SK-N-MC (cell line): ENCODE measurements around the gene CDK16.

Experiments
- EZH2 ChIP-seq: fragments of 200-600 bp; sonication (generic); IDR thresholded peaks from one replicate; pipeline ENCODE4 v1.6.1; 2017; ENCODE audit warnings: antibody characterized with exemption
- FOXP2 ChIP-seq: optimal IDR thresholded peaks from 2 replicates; pipeline ENCODE3; 2011; ENCODE audit warnings: mild to moderate bottlenecking, moderate library complexity; ENCODE audit not compliant: insufficient read depth; ENCODE audit errors: extremely low read length, control extremely low read depth
- POLR2AphosphoS5 ChIP-seq: IDR thresholded peaks from 2 replicates; pipeline ENCODE4 v1.6.1; 2012; ENCODE audit warnings: mild to moderate bottlenecking, low read depth, low read length, borderline replicate concordance

DNA sequence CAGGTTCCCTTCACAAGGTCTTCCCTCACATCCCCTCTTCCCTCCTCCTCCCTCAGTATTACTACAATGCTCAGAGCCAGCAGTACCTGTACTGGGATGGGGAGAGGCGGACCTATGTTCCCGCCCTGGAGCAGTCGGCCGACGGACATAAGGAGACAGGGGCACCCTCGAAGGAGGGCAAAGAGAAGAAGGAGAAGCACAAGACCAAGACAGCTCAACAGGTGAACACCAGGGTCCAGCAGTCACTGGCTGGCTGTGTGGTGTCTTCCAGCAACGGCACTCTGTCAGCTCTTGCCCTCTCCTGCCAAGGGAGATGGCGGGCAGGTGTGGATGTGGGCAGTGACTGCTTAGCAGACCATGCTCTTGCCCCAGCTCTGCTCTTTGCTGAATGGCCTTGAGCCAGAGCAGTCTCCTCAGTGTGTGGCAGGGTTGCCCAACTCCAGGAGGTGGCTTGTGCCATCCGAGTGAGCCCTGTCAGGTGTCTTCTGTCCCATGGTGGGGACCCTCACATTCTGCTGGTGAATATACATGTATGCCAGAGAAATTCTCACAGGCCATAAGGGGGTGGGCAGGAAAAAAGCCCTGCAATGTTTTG is 36.3 kb upstream of the CDK16 start:
- TF ChIP-seq POLR2AphosphoS5 (no peak), FOXP2 (no peak), EZH2 (no peak)
